Kidney (tissue), 14 donors: ENCODE measurements around the gene ARNT2. TPM values are rescaled to one million over a fixed set of nuclear protein-coding genes. Genes with fewer than 3 reads are reported as not detected.
A peak's percentile ranks its signal among the peaks of the same experiment; 100 is the strongest.

Source experiments
- DNase-seq, 5 donors: peaks; one replicate each; pipeline ENCODE4 v3.0.0-alpha.2; 2013 to 2020
- FAIRE-seq: peaks from 2 replicates; lab custom pipeline; 2012; peaks lifted over from hg19 to GRCh38; lab: Jason Lieb, UNC
- H3K27ac ChIP-seq, 2 donors: one replicate each; pipeline ENCODE4 v1.7.0; 2013; ENCODE audit warnings: low read depth in 2 of 2, low read length in 2 of 2, inconsistent platforms in 1 of 2
- H3K27me3 ChIP-seq: one replicate; pipeline ENCODE4 v1.7.1; 2013; ENCODE audit warnings: low read length, inconsistent platforms; ENCODE audit not compliant: control insufficient read depth, insufficient read depth
- H3K36me3 ChIP-seq, 3 donors: one replicate each; pipeline versions ENCODE4 v1.7.0 to v1.7.1; 2013; ENCODE audit warnings: low read length in 3 of 3, control low read depth in 1 of 3, inconsistent platforms in 1 of 3; ENCODE audit not compliant: insufficient read depth in 3 of 3, control insufficient read depth in 2 of 3
- H3K4me1 ChIP-seq, 3 donors: one replicate each; pipeline versions ENCODE4 v1.7.0 to v1.7.1; 2013; ENCODE audit warnings: low read length in 3 of 3, inconsistent platforms in 1 of 3, low read depth in 1 of 3; ENCODE audit not compliant: control insufficient read depth in 2 of 3, insufficient read depth in 2 of 3
- H3K4me3 ChIP-seq, 3 donors: one replicate each; pipeline versions ENCODE4 v1.7.0 to v1.8.1; 2013; ENCODE audit warnings: low read length in 3 of 3, control low read depth in 1 of 3, inconsistent platforms in 1 of 3
- H3K9ac ChIP-seq, 3 donors: one replicate each; pipeline versions ENCODE4 v1.7.0 to v1.7.1; 2013; ENCODE audit warnings: low read length in 3 of 3, control low read depth in 1 of 3, inconsistent platforms in 1 of 3
- H3K9me3 ChIP-seq, 3 donors: one replicate each; pipeline versions ENCODE4 v1.7.0 to v1.7.1; 2013; ENCODE audit warnings: low read length in 3 of 3, control low read depth in 1 of 3, inconsistent platforms in 1 of 3; ENCODE audit not compliant: control insufficient read depth in 2 of 3, insufficient read depth in 1 of 3
- intact Hi-C: fragments of 100-400 bp; cut with DNase I; formaldehyde crosslinking; loops from one replicate; pipeline ENCODE4 v1.11.1; 2022
- polyA plus RNA-seq: library from polyadenylated mRNA; stranded (reverse); fragments of 350-450 nt; fragmentation: Illumina TruSeq; extraction: RNeasy Lipid Tissue Mini Kit (QIAGEN cat#74804); gene quantifications from one replicate; pipeline ENCODE4 v1.2.3, GENCODE V29; 2014; ENCODE audit warnings: low read depth, low replicate concordance; ENCODE audit not compliant: insufficient read depth
- total RNA-seq: library from RNA; stranded (reverse); fragmentation: NEBNext Ultra II Directional; extraction: Animal tissue kit (Norgen Biotek cat#: 25700); gene quantifications from one replicate; pipeline ENCODE4 v1.2.1, GENCODE V29; 2021
- TF ChIP-seq, protein P1 (sequence below): IDR thresholded peaks from 3 replicates; pipeline ENCODE4 v1.5.1; 2012; ENCODE audit warnings: mild to moderate bottlenecking, moderate library complexity, borderline replicate concordance; ENCODE audit not compliant: insufficient read depth; ENCODE audit errors: extremely low read depth
- donor health status: control.
- donor health status: control.
- donor health status: control.
- donor health status: control.
- donor health status: control.
- donor health status: DM: yes; HTN: yes; CAD: no.
- donor health status: Normal renal cell carcinoma (clear cell type).

Gene ARNT2
- total and polyA plus RNA-seq, 2 donors from 2014 or later: 12.2 to 38.2 TPM

DNA sequence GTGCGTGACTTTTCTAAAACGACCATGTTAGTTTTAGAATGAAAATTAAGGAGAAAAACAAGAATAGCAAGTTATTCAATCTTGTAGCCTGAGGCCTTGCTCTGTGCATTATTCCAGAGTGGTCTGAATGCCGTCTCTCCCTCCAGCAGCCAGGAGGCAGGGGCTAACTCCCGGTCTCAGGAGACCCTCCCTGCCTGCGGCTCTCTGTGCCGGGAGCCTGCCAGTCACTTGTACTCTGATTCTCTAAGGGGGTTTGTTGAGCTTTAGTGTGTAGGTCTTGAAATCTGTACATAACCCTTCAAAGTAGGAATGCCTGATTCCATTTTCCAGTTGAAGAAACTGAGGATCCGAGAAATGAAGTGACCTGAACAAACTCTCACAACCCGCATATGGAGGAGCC, 97.3 kb downstream of the ARNT2 start:
- H3K4me3 ChIP-seq: no peak overlapping the region
- H3K27ac ChIP-seq: no peak overlapping the region
- no peaks in the 10 kb centered on the region for H3K9me3 ChIP-seq
- TF ChIP-seq, protein P1, sequence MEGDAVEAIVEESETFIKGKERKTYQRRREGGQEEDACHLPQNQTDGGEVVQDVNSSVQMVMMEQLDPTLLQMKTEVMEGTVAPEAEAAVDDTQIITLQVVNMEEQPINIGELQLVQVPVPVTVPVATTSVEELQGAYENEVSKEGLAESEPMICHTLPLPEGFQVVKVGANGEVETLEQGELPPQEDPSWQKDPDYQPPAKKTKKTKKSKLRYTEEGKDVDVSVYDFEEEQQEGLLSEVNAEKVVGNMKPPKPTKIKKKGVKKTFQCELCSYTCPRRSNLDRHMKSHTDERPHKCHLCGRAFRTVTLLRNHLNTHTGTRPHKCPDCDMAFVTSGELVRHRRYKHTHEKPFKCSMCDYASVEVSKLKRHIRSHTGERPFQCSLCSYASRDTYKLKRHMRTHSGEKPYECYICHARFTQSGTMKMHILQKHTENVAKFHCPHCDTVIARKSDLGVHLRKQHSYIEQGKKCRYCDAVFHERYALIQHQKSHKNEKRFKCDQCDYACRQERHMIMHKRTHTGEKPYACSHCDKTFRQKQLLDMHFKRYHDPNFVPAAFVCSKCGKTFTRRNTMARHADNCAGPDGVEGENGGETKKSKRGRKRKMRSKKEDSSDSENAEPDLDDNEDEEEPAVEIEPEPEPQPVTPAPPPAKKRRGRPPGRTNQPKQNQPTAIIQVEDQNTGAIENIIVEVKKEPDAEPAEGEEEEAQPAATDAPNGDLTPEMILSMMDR: no peak
- H3K4me1 ChIP-seq: no peaks in the 10 kb centered on the region
- FAIRE-seq (no peak), DNase-seq (no peak)
- no peaks in the 10 kb centered on the region for H3K27me3 ChIP-seq
- intact Hi-C loops: no loop called here
- H3K36me3 ChIP-seq: peaks cover 0 to 2% (median 0%) of the 10 kb centered on the region in 3 donors
- no peak overlapping the region for H3K9ac ChIP-seq

GRCh38 chr15:80502782-80503181, 98.6 kb downstream of the ARNT2 start:
- Histone ChIP-seq H3K4me1 (peaks cover 0 to 6% (median 2%) of the 10 kb centered on the region in 3 donors), H3K36me3 (peaks cover 0 to 2% (median 1%) of the 10 kb centered on the region in 3 donors), H3K9ac (no peak overlapping the region), H3K27ac (no peak overlapping the region), H3K27me3 (no peaks in the 10 kb centered on the region), H3K4me3 (no peak overlapping the region), H3K9me3 (no peaks in the 10 kb centered on the region)
- TF ChIP-seq, protein P1: no peak
- intact Hi-C loops: no loop called here
- FAIRE-seq (no peak), DNase-seq (no peak)

- no peak overlapping the region for H3K9ac ChIP-seq
- peaks cover 0 to 6% (median 2%) of the 10 kb centered on the region in 3 donors for H3K4me1 ChIP-seq
- H3K36me3 ChIP-seq: peaks cover 0 to 8% (median 2%) of the 10 kb centered on the region in 3 donors
- no peak overlapping the region for H3K27ac ChIP-seq
- H3K27me3 ChIP-seq: no peaks in the 10 kb centered on the region
- TF ChIP-seq, protein P1: no peak
- DNase-seq (peak in 2 of 5 donors; percentile 74 to 78), FAIRE-seq (no peak)
- no peak overlapping the region for H3K4me3 ChIP-seq
- intact Hi-C loops: no loop called here
- H3K9me3 ChIP-seq: no peaks in the 10 kb centered on the region
Observed at GRCh38 chr15:80503319-80503952, 99.3 kb downstream of the ARNT2 start.

GRCh38 chr15:80504931-80505330, 100.7 kb downstream of the ARNT2 start:
- intact Hi-C loops: no loop called here
- FAIRE-seq: no peak

More at GRCh38 chr15:80504931-80505330, 100.7 kb downstream of the ARNT2 start:
- no peak overlapping the region for H3K9ac ChIP-seq
- no peak overlapping the region for H3K27ac ChIP-seq
- TF ChIP-seq, protein P1: no peak
- H3K4me3 ChIP-seq: no peak overlapping the region
- H3K4me1 ChIP-seq: peaks cover 0 to 6% (median 2%) of the 10 kb centered on the region in 3 donors
- DNase-seq: no peak
- H3K36me3 ChIP-seq: peaks cover 0 to 12% (median 2%) of the 10 kb centered on the region in 3 donors
- H3K9me3 ChIP-seq: no peaks in the 10 kb centered on the region
- H3K27me3 ChIP-seq: no peaks in the 10 kb centered on the region
